HG02884 (cell line): ENCODE data around the gene SEMA4F.

Experiments
- ATAC-seq: cut with Tn5 transposase; IDR thresholded peaks from one replicate; pipeline ENCODE4 v1.9.1; 2021; ENCODE audit warnings: mild to moderate bottlenecking, moderate library complexity; ENCODE audit not compliant: unreplicated experiment

SEMA4F gene

GRCh38 chr2:74658516-74658915 lies 4.5 kb downstream of the SEMA4F start:
- no peak for ATAC-seq

GRCh38 chr2:74659462-74659861 lies 5.4 kb downstream of the SEMA4F start:
- ATAC-seq = no peak

GRCh38 chr2:74668087-74668486 lies 14.0 kb downstream of the SEMA4F start:
- no peak for ATAC-seq

GRCh38 chr2:74670263-74670662 lies 16.2 kb downstream of the SEMA4F start:
- no peak for ATAC-seq

GRCh38 chr2:74671479-74671878 lies 17.4 kb downstream of the SEMA4F start:
- no peak for ATAC-seq

GRCh38 chr2:74673826-74674528 lies 19.9 kb downstream of the SEMA4F start:
- ATAC-seq = no peak

GRCh38 chr2:74675090-74675489 lies 21.0 kb downstream of the SEMA4F start:
- ATAC-seq = no peak

GRCh38 chr2:74676331-74676730 lies 22.3 kb downstream of the SEMA4F start:
- no peak for ATAC-seq

GRCh38 chr2:74679615-74680014 lies 25.6 kb downstream of the SEMA4F start:
- ATAC-seq = no peak

GRCh38 chr2:74682501-74682900 lies 28.5 kb downstream of the SEMA4F start:
- no peak for ATAC-seq

- no peak for ATAC-seq
Measured at GRCh38 chr2:74685408-74685807, 31.4 kb downstream of the SEMA4F start.

- no peak for ATAC-seq
Measured at GRCh38 chr2:74688881-74689280, 34.8 kb downstream of the SEMA4F start.

- ATAC-seq = no peak
Measured at GRCh38 chr2:74689671-74690070, 35.6 kb downstream of the SEMA4F start.

- ATAC-seq = peak; percentile 63
Measured at GRCh38 chr2:74690571-74690970, 36.5 kb downstream of the SEMA4F start.

GRCh38 chr2:74691929-74692328 lies 37.9 kb downstream of the SEMA4F start:
- no peak for ATAC-seq

- ATAC-seq = no peak
Measured at GRCh38 chr2:74693213-74693612, 39.2 kb downstream of the SEMA4F start.

- no peak for ATAC-seq
Measured at GRCh38 chr2:74693668-74694067, 39.6 kb downstream of the SEMA4F start.

GRCh38 chr2:74694281-74694680 lies 40.2 kb downstream of the SEMA4F start:
- no peak for ATAC-seq

GRCh38 chr2:74695663-74696062 lies 41.6 kb downstream of the SEMA4F start:
- ATAC-seq = no peak

GRCh38 chr2:74696829-74697228 lies 42.8 kb downstream of the SEMA4F start:
- no peak for ATAC-seq

- no peak for ATAC-seq
Measured at GRCh38 chr2:74700643-74701372, 46.8 kb downstream of the SEMA4F start.

GRCh38 chr2:74702001-74702715 lies 48.1 kb downstream of the SEMA4F start:
- ATAC-seq = no peak
